Liver (tissue), 9 donors: ENCODE results near the gene DNAH10. TPM values are rescaled to one million over a fixed set of nuclear protein-coding genes. Genes with fewer than 3 reads are reported as not detected.
"Not testable (repeated sequence)": the region's sequence is repeated elsewhere in the genome, so short reads cannot be mapped to it uniquely, and the experiment has no call there.

Experiments used
- DNase-seq: peaks from one replicate; pipeline ENCODE4 v3.0.0-alpha.2; 2017; ENCODE audit warnings: low spot score
- H3K27ac ChIP-seq, 2 donors: one replicate each; pipeline ENCODE4 v1.7.0; 2013; ENCODE audit warnings: inconsistent platforms in 2 of 2, low read length in 2 of 2, control low read depth in 1 of 2, low read depth in 1 of 2, mild to moderate bottlenecking in 1 of 2
- H3K27me3 ChIP-seq, 4 donors: one replicate each; pipeline versions ENCODE4 v1.6.1 to v1.7.0; 2013; ENCODE audit warnings: low read length in 3 of 4, inconsistent platforms in 1 of 4, mild to moderate bottlenecking in 1 of 4, moderate library complexity in 1 of 4; ENCODE audit not compliant: control insufficient read depth in 4 of 4, insufficient read depth in 4 of 4
- H3K36me3 ChIP-seq, 4 donors: one replicate each; pipeline versions ENCODE4 v1.6.1 to v1.7.0; 2013; ENCODE audit warnings: low read length in 3 of 4, mild to moderate bottlenecking in 3 of 4, low read depth in 1 of 4, moderate library complexity in 1 of 4; ENCODE audit not compliant: control insufficient read depth in 4 of 4, insufficient read depth in 3 of 4
- H3K4me1 ChIP-seq, 4 donors: one replicate each; pipeline versions ENCODE4 v1.6.1 to v1.7.0; 2013; ENCODE audit warnings: low read length in 3 of 4, mild to moderate bottlenecking in 3 of 4, moderate library complexity in 1 of 4; ENCODE audit not compliant: control insufficient read depth in 4 of 4, insufficient read depth in 4 of 4
- H3K4me3 ChIP-seq, 3 donors: one replicate each; pipeline versions ENCODE4 v1.6.1 to v1.7.0; 2013; ENCODE audit warnings: low read length in 3 of 3, control low read depth in 1 of 3, low read depth in 1 of 3, mild to moderate bottlenecking in 1 of 3
- H3K9ac ChIP-seq, 2 donors: one replicate each; pipeline ENCODE4 v1.7.0; 2013; ENCODE audit warnings: low read length in 2 of 2, mild to moderate bottlenecking in 2 of 2, moderate library complexity in 2 of 2, control low read depth in 1 of 2, low read depth in 1 of 2
- H3K9me3 ChIP-seq, 4 donors: one replicate each; pipeline versions ENCODE4 v1.6.1 to v1.7.0; 2013; ENCODE audit warnings: low read length in 3 of 4; ENCODE audit not compliant: control insufficient read depth in 4 of 4
- ATF3 ChIP-seq: IDR thresholded peaks from 2 replicates; pipeline ENCODE4 v1.6.1; 2016; ENCODE audit warnings: antibody characterized with exemption
- CTCF ChIP-seq: fragments of 150-350 bp; IDR thresholded peaks from 2 replicates; pipeline ENCODE4 v1.5.1; 2017; ENCODE audit warnings: improper control_type of control experiment, low read depth, low read length; ENCODE audit not compliant: missing input control
- EGR1 ChIP-seq, 2 donors: IDR thresholded peaks; 2 replicates each; pipeline ENCODE4 v1.6.1; 2016 to 2018; ENCODE audit warnings: antibody characterized with exemption in 2 of 2, low read depth in 2 of 2
- FOXA1 ChIP-seq: IDR thresholded peaks from 2 replicates; pipeline ENCODE4 v1.6.1; 2016; ENCODE audit warnings: antibody characterized with exemption
- FOXA2 ChIP-seq: IDR thresholded peaks from 2 replicates; pipeline ENCODE4 v1.6.1; 2016; ENCODE audit warnings: antibody characterized with exemption
- GABPA ChIP-seq, 2 donors: IDR thresholded peaks in 1 of 2; conservative IDR thresholded peaks in 1 of 2; 2 replicates each; pipeline ENCODE4 v1.6.1; 2016; ENCODE audit warnings: antibody characterized with exemption in 2 of 2, mild to moderate bottlenecking in 1 of 2, moderate library complexity in 1 of 2
- HNF4G ChIP-seq: IDR thresholded peaks from 2 replicates; pipeline ENCODE4 v1.6.1; 2016; ENCODE audit warnings: antibody characterized with exemption
- JUND ChIP-seq, 2 donors: IDR thresholded peaks; 2 replicates each; pipeline ENCODE4 v1.6.1; 2016; ENCODE audit warnings: antibody characterized with exemption in 2 of 2
- RAD21 ChIP-seq, 2 donors: IDR thresholded peaks; 2 replicates each; pipeline ENCODE4 v1.6.1; 2016; ENCODE audit warnings: antibody characterized with exemption in 2 of 2, mild to moderate bottlenecking in 2 of 2
- REST ChIP-seq: IDR thresholded peaks from 2 replicates; pipeline ENCODE4 v1.6.1; 2016; ENCODE audit warnings: antibody characterized with exemption, mild to moderate bottlenecking
- RXRA ChIP-seq, 2 donors: IDR thresholded peaks; 2 replicates each; pipeline ENCODE4 v1.6.1; 2017 to 2018; ENCODE audit warnings: antibody characterized with exemption in 2 of 2, mild to moderate bottlenecking in 1 of 2
- SP1 ChIP-seq: IDR thresholded peaks from 2 replicates; pipeline ENCODE4 v1.6.1; 2018; ENCODE audit warnings: antibody characterized with exemption, mild to moderate bottlenecking
- YY1 ChIP-seq: IDR thresholded peaks from 2 replicates; pipeline ENCODE4 v1.6.1; 2016; ENCODE audit warnings: antibody characterized with exemption, mild to moderate bottlenecking
- ZBTB33 ChIP-seq: IDR thresholded peaks from 2 replicates; pipeline ENCODE4 v1.6.1; 2016; ENCODE audit warnings: antibody characterized with exemption
- WGBS: extraction: QIAGEN DNeasy Blood & Tissue Kit; methylation state at CpG from one replicate; pipeline ENCODE4 v1.1.7; 2013; 5-methylcytosine and 5-hydroxymethylcytosine counted together
- polyA plus RNA-seq, 2 donors: library from polyadenylated mRNA; stranded (reverse) in 1 of 2; unstranded in 1 of 2; fragments of 200-250 nt in 1 of 2; fragments of >200 nt in 1 of 2; fragmentation: Nextera tagmentation in 1 of 2; extraction: Ambion mirVana in 1 of 2; gene quantifications; one replicate each; pipeline versions ENCODE4 v1.2.1 to v1.2.3, GENCODE V29; 2013 to 2015
- total RNA-seq, 2 donors: library from RNA; depleted of rRNA; stranded (reverse); fragments of >200 nt; gene quantifications; one replicate each; pipeline ENCODE4 v1.2.3, GENCODE V29; 2014
- TF ChIP-seq, protein P1 (sequence below): IDR thresholded peaks from 2 replicates; pipeline ENCODE4 v1.6.1; 2016; ENCODE audit warnings: antibody characterized with exemption
- donor health status: healthy.
- donor health status: healthy.
- donor health status: healthy.
- donor health status: healthy.
- donor health status: healthy.

Gene DNAH10
- total and polyA plus RNA-seq, 4 donors = 0.05 to 0.47 (median 0.07) TPM

DNA sequence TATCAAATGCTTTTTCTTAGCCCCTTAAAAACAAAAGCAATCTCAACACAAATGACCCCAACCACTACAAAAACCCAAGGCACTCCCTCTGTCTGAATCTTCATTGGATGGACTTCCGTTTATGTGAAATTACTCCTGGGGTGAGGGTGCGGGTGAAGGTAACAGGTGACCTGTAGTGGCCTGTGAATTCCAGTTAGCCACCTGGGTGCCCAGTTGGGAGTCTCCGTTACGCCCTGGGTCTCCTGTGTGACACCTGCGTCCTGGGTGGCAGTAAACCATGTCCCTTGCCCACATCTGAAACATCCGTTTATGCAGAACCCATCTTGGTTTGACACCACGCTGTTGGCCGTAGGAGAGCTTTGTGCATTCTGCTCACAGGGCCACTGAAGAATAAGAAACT, 148.0 kb downstream of the DNAH10 start:
- no peak for DNase-seq
- TF ChIP-seq ATF3 = no peak
- TF ChIP-seq, protein P1, sequence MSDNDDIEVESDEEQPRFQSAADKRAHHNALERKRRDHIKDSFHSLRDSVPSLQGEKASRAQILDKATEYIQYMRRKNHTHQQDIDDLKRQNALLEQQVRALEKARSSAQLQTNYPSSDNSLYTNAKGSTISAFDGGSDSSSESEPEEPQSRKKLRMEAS = no peak
- TF ChIP-seq YY1 = no peak
- TF ChIP-seq SP1 = no peak
- no peak for TF ChIP-seq EGR1 (IDR thresholded peaks at IDR 0.05; ENCODE audit: low read depth in 2 of 2)
- TF ChIP-seq FOXA2 = no peak
- TF ChIP-seq FOXA1 = no peak
- no peak for TF ChIP-seq REST
- no peak for TF ChIP-seq GABPA (IDR thresholded peaks at IDR 0.05 in 1 of 2, conservative IDR thresholded peaks at IDR 0.05 in 1 of 2)
- no peak for TF ChIP-seq CTCF
- no peak for TF ChIP-seq RXRA (IDR thresholded peaks at IDR 0.05)
- TF ChIP-seq JUND (IDR thresholded peaks at IDR 0.05) = no peak
- TF ChIP-seq RAD21 (IDR thresholded peaks at IDR 0.05) = no peak
- TF ChIP-seq HNF4G = no peak
- no peak for TF ChIP-seq ZBTB33
- no peak overlapping the region for H3K27ac ChIP-seq
- H3K36me3 ChIP-seq = no peaks in the 10 kb centered on the region
- WGBS = 88% methylated on average over 8 of the region's 8 CpGs
- no peaks in the 10 kb centered on the region for H3K27me3 ChIP-seq
- H3K9ac ChIP-seq = no peak overlapping the region
- no peaks in the 10 kb centered on the region for H3K4me1 ChIP-seq
- no peaks in the 10 kb centered on the region for H3K9me3 ChIP-seq
- H3K4me3 ChIP-seq = no peak overlapping the region

DNA sequence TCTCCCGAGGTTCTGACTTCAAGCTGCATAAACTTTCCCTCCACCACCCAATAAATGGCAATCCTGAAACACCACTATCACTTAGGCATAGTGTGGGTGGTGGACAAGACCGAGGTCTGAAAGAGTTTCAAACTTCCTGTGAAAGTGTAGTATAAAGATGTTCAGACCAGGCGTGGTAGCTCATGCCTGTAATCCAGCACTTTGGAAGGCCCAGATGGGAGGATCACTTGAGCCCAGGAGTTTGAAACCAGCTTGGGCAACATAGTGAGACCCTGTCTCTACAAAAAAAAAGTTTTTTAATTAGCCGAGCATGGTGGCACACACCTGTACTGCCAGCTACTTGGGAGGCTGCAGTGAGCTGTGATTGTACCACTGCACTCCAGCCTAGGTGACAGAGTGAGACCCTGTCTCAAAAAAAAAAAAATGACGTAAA, 148.7 kb downstream of the DNAH10 start:
- 61% methylated on average over 5 of the region's 5 CpGs for WGBS
- Histone ChIP-seq H3K36me3 (no peaks in the 10 kb centered on the region), H3K9me3 (no peaks in the 10 kb centered on the region), H3K27me3 (no peaks in the 10 kb centered on the region), H3K4me1 (no peaks in the 10 kb centered on the region), H3K27ac (no peak overlapping the region), H3K9ac (no peak overlapping the region), H3K4me3 (no peak overlapping the region)
- no peak for DNase-seq
- TF ChIP-seq ATF3 (no peak), FOXA1 (no peak)

DNA sequence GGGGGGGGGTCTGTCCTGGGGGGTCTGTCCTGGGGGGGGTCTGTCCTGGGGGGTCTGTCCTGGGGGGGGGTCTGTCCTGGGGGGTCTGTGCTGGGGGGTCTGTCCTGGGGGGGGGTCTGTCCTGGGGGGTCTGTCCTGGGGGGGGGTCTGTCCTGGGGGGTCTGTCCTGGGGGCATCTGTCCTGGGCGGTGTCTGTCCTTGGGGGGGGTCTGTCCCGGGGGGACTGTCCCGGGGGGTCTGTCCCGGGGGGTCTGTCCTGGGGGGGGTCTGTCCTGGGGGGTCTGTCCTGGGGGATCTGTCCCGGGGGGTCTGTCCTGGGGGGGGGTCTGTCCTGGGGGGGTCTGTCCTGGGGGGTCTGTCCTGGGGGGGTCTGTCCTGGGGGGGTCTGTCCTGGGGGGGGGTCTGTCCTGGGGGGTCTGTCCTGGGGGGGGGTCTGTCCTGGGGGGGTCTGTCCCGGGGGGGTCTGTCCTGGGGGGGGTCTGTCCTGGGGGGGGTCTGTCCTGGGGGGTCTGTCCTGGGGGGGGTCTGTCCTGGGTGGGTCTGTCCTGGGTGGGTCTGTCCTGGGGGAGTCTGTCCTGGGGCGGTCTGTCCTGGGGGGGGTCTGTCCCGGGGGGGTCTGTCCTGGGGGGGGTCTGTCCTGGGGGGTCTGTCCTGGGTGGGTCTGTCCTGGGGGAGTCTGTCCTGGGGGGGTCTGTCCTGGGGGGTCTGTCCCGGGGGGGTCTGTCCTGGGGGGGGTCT, 149.7 kb downstream of the DNAH10 start:
- H3K9me3 ChIP-seq, H3K27me3 ChIP-seq, DNase-seq, H3K27ac ChIP-seq, H3K4me1 ChIP-seq, H3K4me3 ChIP-seq, H3K36me3 ChIP-seq, H3K9ac ChIP-seq: not testable (repeated sequence)
- WGBS = 82% methylated on average over 9 of the region's 9 CpGs
